ENCODE measurements around the gene RPS25.
"Not testable (repeated sequence)": the region's sequence is repeated elsewhere in the genome, so short reads cannot be mapped to it uniquely, and the experiment has no call there.

Gene RPS25

DNA sequence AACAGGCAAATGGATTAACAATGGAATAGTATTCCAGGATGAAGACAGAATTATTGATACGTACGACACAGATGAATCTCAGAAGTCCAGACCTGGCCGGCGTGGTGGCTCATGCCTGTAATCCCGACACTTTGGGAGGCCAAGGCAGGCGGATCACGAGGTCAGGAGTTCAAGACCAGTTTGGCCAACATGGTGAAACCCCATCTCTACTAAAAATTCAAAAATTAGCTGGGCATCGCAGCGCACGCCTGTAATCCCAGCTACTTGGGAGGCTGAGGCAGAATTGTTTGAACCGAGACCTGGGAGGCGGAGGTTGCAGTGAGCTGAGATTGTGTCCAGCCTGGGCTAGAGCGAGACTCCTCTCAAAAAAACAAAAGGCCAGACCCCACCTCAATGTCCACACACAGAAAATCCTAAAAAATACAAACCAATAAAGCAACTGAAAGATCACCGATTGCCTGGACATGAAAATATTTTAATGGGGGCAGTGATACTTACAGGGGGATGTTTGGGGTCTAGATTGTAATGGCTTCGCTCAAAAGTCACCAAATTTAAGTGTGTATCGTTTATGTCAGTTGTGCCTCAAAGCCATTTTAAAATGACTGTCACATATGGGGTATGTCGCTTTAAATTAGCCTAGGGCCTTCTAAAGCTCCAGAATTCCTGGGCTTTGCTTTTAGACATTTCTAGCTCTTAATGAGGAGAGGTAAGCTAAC, 3.8 kb downstream of the RPS25 start:
- no peak for DNase-seq

DNA sequence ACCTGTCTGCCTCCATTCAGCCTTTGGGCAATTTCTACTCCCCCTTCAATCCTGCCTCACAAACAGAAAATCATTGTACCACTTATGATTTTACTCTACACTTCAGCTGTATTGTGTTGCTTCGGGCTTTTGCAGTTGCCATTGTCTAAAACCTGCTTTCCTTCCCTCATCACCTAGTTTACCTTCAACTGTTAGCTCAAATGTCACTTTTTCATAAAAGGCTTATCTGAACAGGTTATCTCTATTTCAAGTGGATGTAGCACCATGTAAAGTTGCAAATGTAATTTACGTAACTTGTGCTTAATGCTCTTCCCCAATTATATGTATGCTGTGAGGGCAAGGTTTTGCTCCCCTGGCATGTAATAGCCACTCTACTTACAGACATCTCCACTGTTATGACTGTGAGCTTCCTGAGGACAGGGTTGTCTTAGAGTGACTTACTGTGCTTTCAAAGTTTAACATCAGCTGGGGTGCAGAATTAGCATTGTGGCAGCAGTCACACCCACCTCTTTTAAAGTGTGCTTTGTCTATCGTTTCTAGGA, 5.4 kb downstream of the RPS25 start:
- DNase-seq = no peak

DNA sequence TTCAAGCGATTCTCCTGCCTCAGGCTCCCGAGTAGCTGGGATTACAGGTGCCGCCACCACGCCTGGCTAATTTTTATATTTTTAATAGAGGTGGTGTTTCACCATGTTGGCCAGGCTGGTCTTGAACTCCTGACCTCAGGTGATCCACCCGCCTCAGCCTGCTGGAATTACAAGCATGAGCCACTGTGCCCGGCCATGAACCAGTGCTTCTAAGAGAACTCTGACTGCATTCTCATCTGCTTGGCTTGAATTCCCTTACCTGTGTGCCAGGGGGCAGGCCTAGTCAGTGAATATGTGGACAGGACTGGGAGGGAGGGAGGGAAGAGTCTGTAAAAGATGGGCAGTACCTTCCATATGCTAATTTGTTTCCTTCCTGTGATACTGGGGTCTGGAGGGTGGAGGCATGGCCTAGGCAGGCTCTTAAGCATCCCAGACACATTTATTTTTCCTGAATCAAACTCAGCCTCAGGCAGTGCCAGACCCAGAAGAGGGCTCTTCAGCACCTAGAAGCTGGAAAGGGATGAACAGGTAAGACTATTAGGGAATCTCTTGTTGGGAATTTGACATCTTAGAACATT, 6.6 kb downstream of the RPS25 start:
- no peak for DNase-seq

DNA sequence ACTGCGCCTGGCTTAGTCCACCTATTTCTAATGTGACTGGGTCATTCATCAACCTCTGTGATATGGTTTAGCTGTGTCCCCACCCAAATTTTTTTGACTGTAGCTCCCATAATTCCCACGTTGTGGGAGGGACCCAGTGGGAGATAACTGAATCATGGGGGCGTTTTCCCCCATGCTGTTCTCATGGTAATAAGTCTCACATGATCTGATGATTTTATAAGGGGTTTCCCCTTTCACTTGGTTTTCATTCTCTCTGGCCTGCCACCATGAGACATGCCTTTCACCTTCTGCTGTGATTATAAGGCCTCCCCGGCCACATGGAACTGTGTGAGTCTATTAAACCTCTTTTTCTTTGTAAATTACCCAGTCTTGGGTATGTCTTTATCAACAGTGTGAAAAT, 11.5 kb downstream of the RPS25 start:
- no peak for DNase-seq

DNA sequence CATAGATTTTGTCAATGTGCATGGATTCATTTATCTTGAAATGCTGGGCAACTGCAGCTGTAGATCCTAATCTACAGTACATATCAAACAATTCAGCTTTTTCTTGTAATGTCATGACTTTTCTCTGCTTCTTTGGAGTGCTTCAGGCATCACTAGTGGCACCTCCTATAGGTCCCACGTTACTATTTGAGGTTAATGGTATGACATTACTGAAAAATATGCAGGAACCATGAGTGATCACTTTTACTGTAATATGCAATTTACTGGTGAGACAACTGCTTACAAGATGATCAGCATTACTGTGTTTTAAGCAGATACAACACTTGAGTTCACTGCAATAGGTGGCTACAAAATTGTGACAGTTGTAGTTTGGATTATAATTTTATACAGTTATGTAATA, 17.2 kb downstream of the RPS25 start:
- DNase-seq = no peak

DNA sequence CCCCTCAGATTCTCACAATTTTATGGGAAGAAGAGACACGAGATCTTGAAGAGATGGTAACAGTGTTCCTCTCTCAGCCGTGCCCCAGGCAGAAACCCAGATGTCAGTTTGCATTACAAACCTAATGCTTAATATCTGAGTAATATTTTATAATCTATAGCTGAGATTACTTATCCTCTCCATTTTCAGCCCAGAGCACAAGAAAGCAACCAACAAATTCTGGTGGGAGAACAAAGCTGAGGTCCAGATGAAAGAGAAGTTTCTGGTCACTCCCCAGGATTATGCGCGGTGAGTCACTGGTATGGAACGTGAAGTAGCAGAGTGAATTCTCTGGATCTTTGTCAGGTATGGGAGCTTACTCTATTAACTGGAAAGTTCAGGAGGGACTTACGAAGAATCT, 19.3 kb downstream of the RPS25 start:
- no peak for DNase-seq

DNA sequence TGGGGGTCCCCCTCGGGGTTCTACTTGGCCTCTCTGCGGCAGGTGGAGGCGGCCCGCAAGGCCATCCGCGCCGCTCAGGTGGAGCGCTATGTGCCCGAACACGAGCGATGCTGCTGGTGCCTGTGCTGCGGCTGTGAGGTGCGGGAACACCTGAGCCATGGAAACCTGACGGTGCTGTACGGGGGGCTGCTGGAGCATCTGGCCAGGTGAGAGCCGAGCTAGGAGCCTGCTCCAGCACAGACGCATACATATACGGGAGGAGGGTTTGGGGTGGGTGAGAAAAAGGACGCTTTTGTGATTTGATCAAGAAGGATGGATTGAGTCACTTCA, 19.8 kb downstream of the RPS25 start:
- DNase-seq = no peak

DNA sequence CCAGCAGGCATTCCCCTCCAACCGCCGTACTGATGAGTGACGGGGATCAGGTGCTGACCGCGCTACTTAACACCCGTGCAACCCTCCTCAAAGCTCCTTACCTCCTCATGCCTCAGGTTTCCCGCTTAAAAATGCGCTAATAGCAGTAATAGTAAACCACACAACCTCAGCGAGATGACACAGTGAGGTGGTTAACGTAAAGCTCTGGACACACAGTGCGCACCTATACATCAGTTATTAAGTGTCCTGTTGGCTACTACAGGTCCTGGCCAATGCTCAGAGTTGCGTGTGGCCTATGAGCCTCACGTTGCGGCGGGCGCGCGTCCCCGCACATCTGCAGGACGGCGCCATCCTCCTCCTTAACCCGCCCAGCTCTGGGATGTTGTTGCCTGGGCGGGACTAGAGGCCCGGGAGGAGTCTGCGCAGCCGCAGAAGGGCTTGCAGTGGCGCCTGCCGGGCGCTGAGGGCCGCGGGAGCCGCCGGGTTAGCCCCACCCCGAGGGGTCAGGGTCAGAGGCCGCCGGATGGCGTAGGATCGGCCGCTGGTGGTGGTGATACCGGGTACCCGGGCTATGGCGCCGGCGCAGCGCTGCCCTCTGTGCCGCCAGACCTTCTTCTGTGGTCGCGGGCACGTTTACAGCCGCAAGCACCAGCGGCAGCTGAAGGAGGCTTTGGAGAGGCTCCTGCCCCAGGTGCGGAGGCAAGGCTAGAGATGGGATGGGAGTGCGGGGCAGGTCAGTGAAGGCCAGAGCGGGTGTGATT, 20.3 kb downstream of the RPS25 start, which contains the start of gene CENATAC:
TSS of gene CENATAC (plus strand) at position 512 of the 761 bp plus-strand sequence. CDS start at position 572, 60 bp downstream.
- DNase-seq = peak; percentile 90

DNA sequence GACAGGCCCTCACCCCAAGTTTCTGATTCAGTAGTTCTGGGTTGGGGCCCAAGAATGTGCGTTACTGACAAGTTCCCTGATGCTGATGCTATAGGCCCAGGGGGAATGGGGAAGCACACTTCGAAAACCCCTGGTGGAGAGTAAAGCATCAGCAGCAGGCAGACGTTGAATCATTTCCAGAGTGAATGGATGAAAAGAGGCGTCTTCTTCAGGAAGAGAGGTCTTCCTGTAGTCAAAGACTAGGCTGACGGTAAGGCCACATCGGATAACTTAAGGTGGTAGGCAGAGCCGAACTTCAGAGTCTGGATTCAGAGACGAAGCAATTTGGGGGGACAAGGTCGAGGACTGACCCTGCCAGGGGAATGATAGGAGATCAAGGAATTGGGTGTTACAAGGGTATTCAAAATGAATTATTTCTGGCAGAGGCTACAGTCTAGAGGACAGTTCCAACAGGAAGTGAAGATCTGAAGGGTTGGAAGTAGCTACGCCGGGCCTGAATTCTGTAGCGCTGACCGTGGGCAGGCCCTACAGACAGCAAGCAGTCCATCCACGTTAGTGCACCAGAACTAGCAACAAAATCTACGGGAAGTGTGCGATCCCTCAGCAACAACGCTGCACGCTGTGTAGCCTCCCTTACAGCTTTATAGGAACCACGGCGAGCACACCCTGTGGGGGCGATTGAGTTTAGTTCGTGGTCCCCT, 21.1 kb downstream of the RPS25 start:
- no peak for DNase-seq

DNA sequence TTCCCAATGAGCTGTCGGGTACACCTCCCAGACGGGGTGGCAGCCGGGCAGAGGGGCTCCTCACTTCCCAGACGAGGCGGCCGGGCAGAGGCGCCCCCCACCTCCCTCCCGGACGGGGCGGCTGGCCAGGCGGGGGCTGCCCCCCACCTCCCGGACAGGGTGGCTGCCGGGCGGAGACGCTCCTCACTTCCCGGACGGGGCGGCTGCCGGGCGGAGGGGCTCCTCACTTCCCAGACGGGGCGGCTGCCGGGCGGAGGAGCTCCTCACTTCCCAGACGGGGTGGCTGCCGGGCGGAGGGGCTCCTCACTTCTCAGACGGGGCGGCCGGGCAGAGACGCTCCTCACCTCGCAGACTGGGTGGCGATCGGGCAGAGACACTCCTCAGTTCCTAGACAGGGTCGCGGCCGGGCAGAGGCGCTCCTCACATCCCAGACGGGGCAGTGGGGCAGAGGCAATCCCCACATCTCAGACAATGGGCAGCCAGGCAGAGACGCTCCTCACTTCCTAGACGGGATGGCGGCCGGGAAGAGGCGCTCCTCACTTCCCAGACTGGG, 26.6 kb downstream of the RPS25 start:
- not testable (repeated sequence) for DNase-seq

DNA sequence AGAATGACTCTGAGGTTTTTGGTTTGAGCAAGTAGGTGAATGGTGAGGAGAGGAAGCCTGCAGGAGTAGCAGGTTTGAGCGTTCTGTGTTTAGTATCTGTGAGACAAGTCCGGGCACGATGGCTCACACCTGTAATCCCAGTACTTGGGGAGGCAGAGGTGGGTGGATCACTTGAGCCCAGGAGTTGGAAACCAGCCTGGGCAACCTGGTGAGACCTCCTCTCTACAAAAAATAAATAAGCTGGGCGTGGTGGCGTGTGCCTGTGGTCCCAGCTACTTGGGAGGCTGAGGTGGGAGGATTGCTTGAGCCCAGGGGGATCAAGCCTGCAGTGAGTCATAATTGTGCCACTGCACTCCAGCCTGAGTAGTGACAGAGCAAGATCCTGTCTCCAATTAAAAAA, 29.9 kb downstream of the RPS25 start:
- peak; percentile 81 for DNase-seq

DNA sequence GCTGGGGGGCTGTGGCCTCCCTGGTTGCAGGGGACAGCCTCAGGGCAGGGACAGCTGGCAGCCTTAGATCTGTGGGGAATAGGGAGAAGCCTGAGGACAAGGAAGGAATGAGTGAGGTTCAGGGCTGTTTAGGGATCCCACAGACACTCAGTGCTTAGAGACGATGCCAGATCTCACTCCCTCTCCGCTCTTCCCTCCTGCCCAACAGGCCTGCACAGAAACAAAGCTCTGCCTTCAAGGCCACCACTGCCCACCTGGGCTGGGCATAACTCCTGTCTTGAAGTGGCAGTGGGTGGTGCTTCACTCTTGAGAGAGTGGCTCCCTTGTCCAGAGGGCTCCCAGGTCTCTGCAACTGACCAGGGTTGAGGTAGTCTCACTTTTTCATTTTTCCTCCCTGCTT, 33.3 kb downstream of the RPS25 start:
- DNase-seq = peak; percentile 69

DNA sequence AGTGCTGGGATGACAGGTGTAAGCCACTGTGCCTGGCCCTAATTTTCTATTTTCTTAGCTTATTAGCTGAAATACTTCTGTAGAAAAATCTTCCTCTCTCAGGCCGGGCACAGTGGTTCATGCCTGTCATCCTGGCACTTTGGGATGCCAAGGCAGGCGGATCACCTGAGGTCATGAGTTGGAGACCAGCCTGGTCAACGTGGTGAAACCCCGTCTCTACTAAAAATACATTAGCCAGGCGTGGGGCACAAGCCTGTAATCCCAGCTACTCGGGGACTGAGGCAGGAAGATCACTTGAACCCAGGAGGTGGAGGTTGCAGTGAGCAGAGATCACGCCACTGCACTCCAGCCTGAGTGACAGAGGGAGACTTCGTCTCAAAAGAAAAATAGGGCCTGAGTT, 33.8 kb downstream of the RPS25 start:
- DNase-seq = not testable (repeated sequence)

DNA sequence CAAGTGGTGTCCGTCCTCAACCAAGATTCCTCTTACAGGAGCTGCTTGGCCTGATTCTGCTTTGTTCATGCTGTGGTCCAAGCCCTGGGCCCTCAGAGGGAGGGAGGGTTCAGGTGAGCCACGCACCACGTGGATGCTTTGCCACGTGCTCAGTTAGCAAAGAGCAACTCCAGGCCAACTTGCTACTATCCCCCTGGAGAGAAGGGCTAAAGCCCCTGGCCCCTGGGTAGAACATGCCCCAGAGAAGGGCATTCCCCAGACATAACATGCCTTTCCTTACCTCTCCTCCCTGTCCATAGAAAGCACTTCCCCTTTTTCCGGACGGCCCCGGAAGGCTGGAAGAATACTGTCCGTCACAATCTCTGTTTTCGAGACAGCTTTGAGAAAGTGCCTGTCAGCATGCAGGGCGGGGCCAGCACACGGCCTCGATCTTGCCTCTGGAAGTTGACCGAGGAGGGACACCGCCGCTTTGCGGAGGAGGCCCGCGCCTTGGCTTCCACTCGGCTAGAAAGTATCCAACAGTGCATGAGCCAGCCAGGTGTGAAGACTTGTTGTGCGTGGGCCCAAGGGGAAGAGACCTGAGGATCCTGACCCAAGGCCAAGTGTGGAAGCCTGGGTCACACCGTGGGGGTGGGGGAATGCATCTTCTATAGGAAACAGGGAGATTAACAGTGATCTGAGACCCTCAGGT, 37.8 kb downstream of the RPS25 start:
- no peak for DNase-seq

DNA sequence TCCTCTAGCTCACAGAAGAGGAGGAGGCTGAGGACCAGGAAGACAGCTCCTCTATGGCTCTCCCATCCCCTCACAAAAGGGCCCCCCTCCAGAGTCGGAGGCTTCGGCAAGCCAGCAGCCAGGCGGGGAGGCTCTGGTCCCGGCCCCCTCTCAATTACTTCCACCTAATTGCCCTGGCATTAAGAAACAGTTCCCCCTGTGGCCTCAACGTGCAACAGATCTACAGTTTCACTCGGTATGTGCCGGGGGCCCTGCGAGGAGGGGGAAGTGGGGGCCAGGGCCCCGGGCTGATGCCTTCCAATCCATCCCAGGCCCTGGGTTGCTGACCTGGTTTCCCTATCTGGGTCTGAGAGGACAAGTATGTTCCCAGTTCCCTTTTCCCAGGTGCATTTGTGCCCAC, 38.7 kb downstream of the RPS25 start:
- DNase-seq = no peak

DNA sequence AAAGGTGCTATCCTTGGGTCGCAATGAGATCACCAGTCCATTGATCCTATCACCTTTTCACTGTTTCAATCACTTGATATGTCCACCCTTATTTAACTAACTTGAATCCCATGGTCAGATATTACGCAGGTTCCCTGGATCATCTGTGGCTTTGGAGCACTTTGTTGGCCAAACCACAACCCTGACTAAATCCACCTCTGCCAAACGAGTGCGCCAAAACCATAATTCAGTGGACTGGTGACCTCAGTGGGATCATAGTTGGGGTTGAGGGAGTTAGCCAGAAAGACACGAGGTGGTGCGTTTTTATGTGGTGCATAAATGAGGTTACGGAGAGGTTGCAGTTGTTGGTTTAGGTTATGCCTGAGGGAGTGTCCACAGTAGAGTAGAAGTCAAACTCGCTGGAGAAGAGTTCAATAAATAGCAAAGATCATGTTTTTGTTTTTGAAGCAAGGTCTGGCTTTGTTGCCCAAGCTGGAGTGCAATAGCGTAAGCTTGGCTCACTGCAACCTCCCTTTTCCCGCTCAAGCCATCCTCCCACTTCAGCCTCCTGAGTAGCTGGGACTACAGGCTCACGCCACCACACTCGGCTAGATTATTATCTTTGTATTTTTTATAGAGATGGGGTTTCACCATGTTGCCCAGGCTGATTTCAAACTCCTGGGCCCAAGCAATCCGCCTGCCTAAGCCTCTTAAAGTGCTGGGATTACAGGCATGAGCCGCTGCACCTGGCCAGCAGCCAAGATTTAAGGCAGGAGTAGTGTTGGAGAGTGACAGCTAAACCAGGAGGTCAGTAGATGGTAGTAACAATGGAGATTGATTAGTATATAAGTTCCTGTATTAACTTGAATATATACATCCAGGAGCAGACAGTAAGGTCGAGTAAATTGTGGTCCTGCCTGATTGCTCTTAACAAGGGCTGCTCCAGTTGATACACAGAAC, 42.1 kb downstream of the RPS25 start:
- DNase-seq = no peak

DNA sequence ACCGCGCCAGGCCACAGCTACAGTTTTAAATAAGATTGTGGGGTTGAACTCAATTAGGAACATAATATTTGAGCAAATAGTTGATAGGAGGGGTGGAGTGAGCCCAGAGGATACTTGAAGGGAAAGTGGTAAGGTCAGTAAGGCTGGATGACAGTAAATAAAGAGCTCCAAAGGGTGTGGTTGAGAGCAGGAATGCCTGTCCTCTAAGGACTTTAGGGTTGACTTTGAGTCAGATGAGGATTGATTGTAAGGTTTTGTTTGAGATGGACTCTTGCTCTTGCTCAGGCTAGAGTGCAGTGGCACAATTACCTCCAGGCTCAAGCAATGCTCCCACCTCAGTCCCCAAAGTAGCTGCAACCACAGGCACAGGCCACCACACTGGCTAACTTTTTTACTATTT, 44.2 kb downstream of the RPS25 start:
- no peak for DNase-seq

DNA sequence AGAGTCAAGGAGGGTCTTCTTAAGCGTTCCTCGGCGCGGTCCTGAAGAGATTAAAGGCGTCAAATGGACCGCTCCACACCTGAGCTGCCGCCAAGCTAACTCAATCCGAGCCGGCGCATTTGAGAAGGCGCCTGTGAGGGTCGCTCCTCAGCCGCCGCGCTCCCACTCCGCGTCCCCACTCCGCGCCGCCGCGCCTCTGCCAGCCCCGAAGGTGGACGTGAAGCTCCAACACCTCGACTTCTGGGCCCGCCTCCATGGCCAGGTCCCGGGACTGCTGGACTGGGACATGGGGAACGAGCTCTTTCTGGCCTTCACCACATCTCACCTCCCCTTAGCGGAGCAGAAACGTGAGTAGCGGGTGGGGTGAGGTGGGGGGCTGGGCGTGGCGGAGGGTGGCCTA, 46.5 kb downstream of the RPS25 start, which contains the start of gene FOXR1:
TSS of gene FOXR1 (plus strand) at position 116 of the 400 bp plus-strand sequence. CDS start at position 287, 171 bp downstream.
- DNase-seq = no peak

DNA sequence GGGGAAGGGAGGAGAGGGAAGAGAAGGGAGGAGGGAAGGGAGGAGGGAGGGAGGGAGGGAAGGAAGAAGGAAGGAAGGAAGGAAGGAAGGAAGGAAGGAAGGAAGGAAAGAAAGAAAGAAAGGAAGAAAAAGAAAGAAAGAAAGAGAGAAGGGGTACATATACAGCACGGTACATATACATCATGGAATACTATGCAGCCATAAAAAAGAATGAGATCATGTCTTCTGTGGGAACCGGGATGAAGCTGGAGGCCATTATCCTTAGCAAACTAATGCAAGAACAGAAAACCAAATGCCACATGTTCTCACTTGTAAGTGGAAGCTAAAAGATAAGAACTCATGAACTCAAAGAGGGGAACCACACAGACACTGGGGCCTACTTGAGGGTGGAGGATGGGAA, 48.6 kb downstream of the RPS25 start:
- not testable (repeated sequence) for DNase-seq
